Gastrocnemius medialis (tissue), 4 donors: Measurements from ENCODE around the gene DDX21. TPM values are rescaled to one million over a fixed set of nuclear protein-coding genes. Genes with fewer than 3 reads are reported as not detected.

ENCODE experiments used
- total RNA-seq, 4 donors: library from RNA; depleted of rRNA; stranded (reverse); fragments of >200 nt; gene quantifications; one replicate each; pipeline versions ENCODE4 v1.1.0 to v1.2.3, GENCODE V29; 2016

DDX21 gene
- total RNA-seq, 4 donors from 2014 or later: 44.4 to 66.8 (median 53.7) TPM

Other genes with a start within 250 kb of the DDX21 start
- gene CCAR1, start 234.9 kb upstream of the DDX21 start, total RNA-seq: 10 to 100 TPM; 17.8 to 71.3 (median 37.7) TPM
- gene STOX1, start 128.6 kb upstream of the DDX21 start, total RNA-seq: 1 to 10 TPM in 2 of 4 donors, under 1 TPM in 2; 0.10 to 1.5 (median 1.1) TPM
- gene DDX50, start 54.9 kb upstream of the DDX21 start, total RNA-seq: 10 to 100 TPM; 17.2 to 25.9 (median 23.7) TPM
- gene KIFBP, start 32.6 kb downstream of the DDX21 start, total RNA-seq: 10 to 100 TPM; 24.0 to 41.3 (median 33.9) TPM
- gene SRGN, start 131.9 kb downstream of the DDX21 start, total RNA-seq: 10 to 100 TPM; 27.1 to 73.1 (median 37.8) TPM
- gene VPS26A, start 168.0 kb downstream of the DDX21 start, total RNA-seq: 10 to 100 TPM; 21.0 to 31.1 (median 25.4) TPM
- 10 to 100 TPM; 29.7 to 38.8 (median 32.2) TPM for gene SUPV3L1, start 224.1 kb downstream of the DDX21 start, total RNA-seq